SHP77 treated with DMSO at 0.1 percent for 48 hours (cell line): ENCODE data around the gene GLS.
"Not testable (repeated sequence)": the region's sequence is repeated elsewhere in the genome, so short reads cannot be mapped to it uniquely, and the experiment has no call there.

Source experiments
- DNase-seq: peaks from one replicate; lab custom pipeline; 2025; lab: John Stamatoyannopoulos, UW

GLS gene

DNA sequence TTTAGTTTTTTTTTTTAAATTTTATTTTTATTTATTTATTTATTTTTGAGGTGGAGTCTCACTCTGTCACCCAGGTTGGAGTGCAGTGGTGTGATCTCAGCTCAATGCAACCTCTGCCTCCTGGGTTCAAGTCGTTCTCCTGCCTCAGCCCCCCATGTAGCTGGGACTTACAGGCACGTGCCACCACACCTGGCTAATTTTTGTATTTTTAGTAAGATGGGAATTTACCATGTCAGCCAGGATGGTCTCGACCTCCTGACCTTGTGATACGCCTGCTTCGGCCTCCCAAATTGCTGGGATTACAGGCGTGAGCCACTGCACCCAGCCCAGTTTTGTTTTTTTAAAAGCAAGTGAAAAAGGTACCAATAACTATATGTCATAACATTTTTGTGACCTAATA is 5.2 kb downstream of the GLS start:
- DNase-seq: not testable (repeated sequence)

DNA sequence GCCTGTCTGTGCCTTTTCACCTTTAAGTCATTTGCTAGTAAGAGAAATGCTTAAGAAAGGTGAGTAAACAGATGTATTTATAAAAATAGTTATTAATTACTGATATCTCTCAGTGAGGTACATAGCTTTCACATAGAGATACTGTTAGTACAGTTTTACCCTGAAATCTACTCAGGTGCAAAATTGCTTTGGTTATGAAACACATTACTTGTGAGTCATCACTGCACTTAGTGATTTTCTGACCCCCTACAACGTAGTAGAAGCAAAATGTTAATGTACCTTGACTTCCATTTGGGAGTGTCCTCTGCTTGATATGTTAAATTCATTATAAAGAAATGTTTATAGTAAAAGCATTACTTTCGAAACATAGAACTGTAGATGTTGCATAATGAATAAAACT is 6.5 kb downstream of the GLS start:
- DNase-seq: no peak

DNA sequence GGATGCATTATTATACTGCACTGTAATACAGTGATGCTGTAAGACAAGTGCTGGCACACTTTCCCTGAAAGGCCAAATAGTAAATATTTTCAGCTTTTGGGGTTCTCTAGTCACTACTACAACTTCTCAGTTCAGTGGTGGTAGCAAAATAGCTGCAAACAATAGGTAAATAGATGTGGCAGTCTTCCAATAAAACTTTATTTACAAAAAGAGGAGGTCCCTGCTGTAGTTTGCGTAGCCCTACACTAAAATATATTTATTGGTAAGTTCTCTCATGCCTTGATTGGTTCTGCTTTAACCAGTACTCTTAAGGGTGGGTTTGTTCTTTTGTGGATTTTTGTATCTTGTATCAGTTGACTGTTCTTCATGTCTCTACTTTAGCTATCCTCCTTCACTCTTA is 7.8 kb downstream of the GLS start:
- DNase-seq: no peak

DNA sequence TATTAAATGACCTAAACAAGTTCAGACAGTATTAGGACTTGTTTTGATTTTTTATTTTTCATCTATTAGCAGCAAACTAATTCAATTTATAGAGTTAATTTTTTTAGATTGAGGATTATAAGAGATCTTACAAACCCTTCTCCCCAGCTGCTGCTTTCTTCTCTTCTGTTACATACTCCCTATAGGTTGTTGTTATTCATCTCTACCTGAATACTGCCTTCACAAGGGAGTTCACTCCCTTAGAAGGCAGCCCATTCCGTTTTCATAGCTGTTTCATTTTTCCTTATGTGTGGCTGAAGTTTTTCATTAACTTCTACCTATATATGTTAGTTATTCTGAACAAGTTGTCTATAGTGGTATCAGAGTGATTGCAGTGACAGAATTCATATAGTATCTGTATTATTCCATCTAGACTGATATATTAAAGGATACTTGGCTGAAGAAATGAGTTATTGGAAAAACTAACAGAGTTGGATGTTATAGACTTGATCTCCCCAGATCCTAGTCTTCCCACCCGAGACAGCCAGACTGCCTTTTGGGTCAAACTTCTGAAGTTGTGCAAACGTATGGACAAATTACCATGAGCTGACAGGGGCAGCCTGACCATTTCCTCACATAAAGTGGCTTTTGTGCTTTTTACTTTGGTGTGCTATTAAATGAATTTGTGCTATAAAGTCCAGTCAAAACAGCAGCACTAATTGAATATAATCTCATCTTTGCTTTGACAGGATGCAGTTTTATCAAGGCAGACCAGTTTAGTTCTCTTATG is 8.7 kb downstream of the GLS start:
- no peak for DNase-seq

DNA sequence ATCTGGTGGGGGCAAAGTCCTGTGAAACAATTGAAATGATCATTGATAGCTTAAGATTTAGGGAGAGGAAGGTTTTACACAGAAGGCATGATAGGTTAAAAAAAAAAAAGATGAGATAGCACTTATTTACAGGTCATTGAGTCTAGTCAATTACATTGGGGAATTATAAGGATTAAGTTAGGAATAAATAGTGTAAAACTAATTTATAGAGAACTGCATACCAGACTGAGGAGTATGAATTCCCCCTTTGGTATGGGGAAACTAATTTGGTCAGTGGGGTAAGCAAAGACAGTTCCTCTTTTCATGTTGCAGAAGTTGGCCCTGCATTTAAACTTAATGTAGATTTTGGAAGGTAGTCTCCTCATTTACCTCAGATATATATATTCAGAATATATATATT is 10.8 kb downstream of the GLS start:
- DNase-seq: no peak

GRCh38 chr2:190891889-190892288 is 11.3 kb downstream of the GLS start:
- DNase-seq: no peak

DNA sequence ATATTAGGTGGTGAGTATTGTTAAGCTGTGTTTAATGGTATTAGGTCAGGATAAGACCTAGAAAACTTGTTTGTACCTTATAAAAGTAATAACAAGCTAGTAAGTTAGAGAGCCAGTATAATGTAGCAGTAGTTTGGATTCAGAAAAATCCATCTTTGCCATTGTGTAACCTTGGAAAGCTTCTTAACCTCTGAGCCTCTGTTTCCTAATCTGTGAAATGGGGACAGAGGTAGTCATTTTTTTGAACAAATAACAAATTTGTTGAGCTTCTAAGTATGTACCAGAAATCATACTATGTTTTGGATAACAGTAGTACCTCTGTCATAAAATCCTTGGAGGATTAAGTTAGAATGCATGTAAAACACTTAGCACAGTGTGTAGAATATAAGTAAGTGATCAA is 12.5 kb downstream of the GLS start:
- no peak for DNase-seq

GRCh38 chr2:190896477-190896876 is 15.9 kb downstream of the GLS start:
- no peak for DNase-seq

- no peak for DNase-seq
These were observed 23.3 kb downstream of the GLS start for GRCh38 chr2:190903693-190904450.

- DNase-seq: no peak
These were observed 24.1 kb downstream of the GLS start for GRCh38 chr2:190904640-190905261.

GRCh38 chr2:190908532-190908931 is 27.9 kb downstream of the GLS start:
- DNase-seq: no peak

GRCh38 chr2:190909680-190910079 is 29.1 kb downstream of the GLS start:
- DNase-seq: no peak

- no peak for DNase-seq
These were observed 29.9 kb downstream of the GLS start for GRCh38 chr2:190910341-190911136.

DNA sequence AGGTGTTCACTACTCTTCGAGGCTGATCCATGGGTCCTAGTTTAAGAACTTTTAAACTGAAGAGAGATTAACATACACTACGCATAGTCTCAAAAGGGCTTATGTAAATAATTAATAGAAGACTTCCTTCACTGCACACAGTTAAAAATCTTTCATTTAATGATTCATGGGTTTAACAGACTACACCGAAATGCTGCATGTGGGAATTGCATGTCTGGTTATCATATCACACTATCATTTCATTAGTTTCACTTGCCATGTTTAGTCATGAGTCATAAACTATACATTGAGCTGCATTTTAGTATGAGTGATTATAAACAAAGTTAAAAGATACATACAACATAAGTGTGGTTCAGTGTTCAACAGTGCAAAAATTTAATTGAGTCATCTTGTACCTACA is 31.2 kb downstream of the GLS start:
- DNase-seq: no peak

DNA sequence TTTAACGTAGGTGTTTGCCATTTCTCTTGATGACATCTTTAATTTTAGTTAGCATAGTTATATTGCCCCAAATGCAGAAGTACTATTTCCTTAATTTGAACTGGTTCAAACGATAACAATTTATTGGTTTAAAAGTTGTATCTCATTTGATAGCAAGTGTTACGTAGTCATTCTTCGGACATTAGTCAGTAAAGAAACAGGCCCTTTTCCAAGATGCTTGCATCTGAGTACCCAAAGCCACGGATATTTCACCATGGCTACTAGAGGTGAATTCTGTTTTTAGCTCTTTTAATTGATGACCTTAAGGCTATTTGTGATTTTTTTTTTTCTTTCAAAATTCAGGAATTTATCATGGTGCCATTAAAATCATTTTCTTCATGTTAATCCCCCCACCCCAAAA is 32.1 kb downstream of the GLS start:
- no peak for DNase-seq

- no peak for DNase-seq
These were observed 33.1 kb downstream of the GLS start for GRCh38 chr2:190913725-190914124.

GRCh38 chr2:190916829-190917228 is 36.2 kb downstream of the GLS start:
- no peak for DNase-seq

- DNase-seq: no peak
These were observed 39.5 kb downstream of the GLS start for GRCh38 chr2:190920085-190920484.

DNA sequence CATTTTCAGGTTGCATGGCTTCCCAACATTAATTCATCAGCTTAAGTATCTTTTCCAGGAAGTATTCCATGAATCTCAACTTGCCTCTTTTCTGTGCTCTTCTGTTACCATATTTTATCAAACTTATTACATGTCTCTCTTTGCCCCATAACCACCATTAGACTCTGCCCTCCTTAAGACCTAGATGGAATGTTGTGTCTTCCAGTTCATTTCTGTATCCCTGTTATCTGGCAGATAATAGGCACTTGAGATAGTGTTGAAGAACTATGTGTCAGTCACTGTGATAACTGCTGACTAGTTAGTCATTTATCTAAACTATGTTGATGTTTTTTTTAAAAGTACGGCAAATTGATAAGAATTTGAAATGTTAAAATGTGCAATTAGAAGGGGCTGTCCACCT is 41.8 kb downstream of the GLS start:
- DNase-seq: no peak

GRCh38 chr2:190927301-190927700 is 46.7 kb downstream of the GLS start:
- DNase-seq: no peak

- no peak for DNase-seq
These were observed 49.3 kb downstream of the GLS start for GRCh38 chr2:190929919-190930318.

GRCh38 chr2:190930411-190930810 is 49.8 kb downstream of the GLS start:
- DNase-seq: no peak
